ENCODE data around the gene TNPO2.

GRCh38 chr19:12666265-12667048 is 57.3 kb downstream of the TNPO2 start, which contains the start of the genes MAN2B1 and WDR83:
- no peak for TF ChIP-seq POLR2A (IDR thresholded peaks at IDR 0.05)
- TF ChIP-seq CTCF (IDR thresholded peaks at IDR 0.05) = no peak
- peak; percentile 15 to 47 for TF ChIP-seq POLR2AphosphoS5 (IDR thresholded peaks at IDR 0.05; ENCODE audit: insufficient read depth in 1 of 2, low read depth in 1 of 2)
